CD14-positive monocyte (primary cell): Measurements from ENCODE around the gene CARD9. TPM values are rescaled to one million over a fixed set of nuclear protein-coding genes. Genes with fewer than 3 reads are reported as not detected.

ENCODE experiments used
- DNase-seq, 3 donors: peaks; one replicate each; pipeline ENCODE4 v3.0.0-alpha.2; 2011 to 2022
- H2AFZ ChIP-seq: 2 replicates; pipeline ENCODE4 v1.6.0; 2012; ENCODE audit warnings: mild to moderate bottlenecking, low read depth, low read length, inconsistent platforms; ENCODE audit not compliant: insufficient read depth, poor library complexity, severe bottlenecking
- H3K27ac ChIP-seq, 2 donors: 1 replicate in 1 of 2; 2 replicates in 1 of 2; pipeline ENCODE4 v1.5.1; 2012 to 2013; ENCODE audit warnings: low read length in 2 of 2, control low read depth in 1 of 2, inconsistent platforms in 1 of 2, low read depth in 1 of 2, mild to moderate bottlenecking in 1 of 2
- H3K27me3 ChIP-seq, 2 donors: one replicate each; pipeline versions ENCODE4 v1.6.0 to v1.6.1; 2011 to 2013; ENCODE audit warnings: low read length in 2 of 2; ENCODE audit not compliant: control insufficient read depth in 2 of 2, insufficient read depth in 2 of 2
- H3K36me3 ChIP-seq, 2 donors: replicated peaks in 1 of 2; 1 replicate in 1 of 2; 2 replicates in 1 of 2; pipeline versions ENCODE4 v1.5.1 to v1.6.1; 2012 to 2013; ENCODE audit warnings: low read length in 2 of 2, control low read depth in 1 of 2, inconsistent platforms in 1 of 2, mild to moderate bottlenecking in 1 of 2; ENCODE audit not compliant: insufficient read depth in 2 of 2, control insufficient read depth in 1 of 2
- H3K4me1 ChIP-seq, 2 donors: 1 replicate in 1 of 2; 2 replicates in 1 of 2; pipeline versions ENCODE4 v1.5.1 to v1.6.1; 2012 to 2013; ENCODE audit warnings: low read length in 2 of 2, control low read depth in 1 of 2, inconsistent platforms in 1 of 2, mild to moderate bottlenecking in 1 of 2, moderate library complexity in 1 of 2; ENCODE audit not compliant: insufficient read depth in 2 of 2, control insufficient read depth in 1 of 2
- H3K4me2 ChIP-seq: replicated peaks from 2 replicates; pipeline ENCODE3; 2012; ENCODE audit warnings: low read length, moderate library complexity, mild to moderate bottlenecking; ENCODE audit not compliant: poor library complexity, severe bottlenecking; ENCODE audit errors: extremely low read depth
- H3K4me3 ChIP-seq, 3 experiments: fragments of 200-600 bp in 1 of 3; sonication (generic) in 1 of 3; replicated peaks in 1 of 3; 1 replicate in 2 of 3; 2 replicates in 1 of 3; pipeline ENCODE4 v1.5.1; 2011 to 2013; ENCODE audit warnings: low read length in 3 of 3, mild to moderate bottlenecking in 3 of 3, control low read depth in 2 of 3, low read depth in 2 of 3, inconsistent platforms in 1 of 3, moderate library complexity in 1 of 3
- H3K79me2 ChIP-seq: 2 replicates; pipeline ENCODE4 v1.6.0; 2012; ENCODE audit warnings: mild to moderate bottlenecking, control low read depth, inconsistent platforms, low read length, moderate library complexity; ENCODE audit not compliant: insufficient read depth
- H3K9ac ChIP-seq: 2 replicates; pipeline ENCODE4 v1.6.0; 2017; ENCODE audit warnings: low read length, mild to moderate bottlenecking; ENCODE audit not compliant: insufficient read depth, poor library complexity, severe bottlenecking
- H3K9me3 ChIP-seq, 2 donors: replicated peaks in 1 of 2; 1 replicate in 1 of 2; 2 replicates in 1 of 2; pipeline versions ENCODE4 v1.5.1 to v1.6.1; 2012 to 2013; ENCODE audit warnings: low read length in 2 of 2, control low read depth in 1 of 2; ENCODE audit not compliant: control insufficient read depth in 1 of 2, insufficient read depth in 1 of 2
- H4K20me1 ChIP-seq: 2 replicates; pipeline ENCODE4 v1.6.0; 2012; ENCODE audit warnings: mild to moderate bottlenecking, low read length, control low read depth, moderate library complexity; ENCODE audit not compliant: insufficient read depth
- H3K27ac Mint-ChIP-seq, 7 donors: one replicate each; pipeline ENCODE4 v1.8.0; 2020; ENCODE audit warnings: mild to moderate bottlenecking in 7 of 7, mixed read lengths in 7 of 7, moderate library complexity in 6 of 7, inconsistent platforms in 2 of 7
- H3K27me3 Mint-ChIP-seq, 3 donors: one replicate each; pipeline ENCODE4 v1.8.0; 2021 to 2022; ENCODE audit warnings: low read depth in 3 of 3, mild to moderate bottlenecking in 3 of 3, mixed read lengths in 3 of 3, moderate library complexity in 3 of 3, inconsistent platforms in 1 of 3
- H3K36me3 Mint-ChIP-seq, 2 donors: one replicate each; pipeline ENCODE4 v1.8.0; 2020; ENCODE audit warnings: mixed read lengths in 2 of 2, inconsistent platforms in 1 of 2, mild to moderate bottlenecking in 1 of 2
- H3K4me1 Mint-ChIP-seq: one replicate; pipeline ENCODE4 v1.8.0; 2020; ENCODE audit warnings: mild to moderate bottlenecking, mixed read lengths
- H3K4me3 Mint-ChIP-seq, 2 donors: one replicate each; pipeline ENCODE4 v1.8.0; 2020; ENCODE audit warnings: mild to moderate bottlenecking in 2 of 2, mixed read lengths in 2 of 2, moderate library complexity in 1 of 2
- H3K9me3 Mint-ChIP-seq, 7 donors: one replicate each; pipeline ENCODE4 v1.8.0; 2020 to 2022; ENCODE audit warnings: mixed read lengths in 7 of 7, mild to moderate bottlenecking in 6 of 7, moderate library complexity in 6 of 7, inconsistent platforms in 2 of 7
- CTCF ChIP-seq: fragments of 200-600 bp; IDR thresholded peaks from one replicate; pipeline ENCODE4 v1.8.0; 2022; ENCODE audit warnings: antibody characterized with exemption, mild to moderate bottlenecking
- WGBS: methylation state at CpG from one replicate; pipeline ENCODE4 v1.1.5; 2013; ENCODE audit warnings: missing lambda C conversion rate; ENCODE audit not compliant: insufficient coverage; 5-methylcytosine and 5-hydroxymethylcytosine counted together
- intact Hi-C, 2 donors: fragments of 100-400 bp; cut with micrococcal nuclease; formaldehyde crosslinking; loops; one replicate each; pipeline versions ENCODE4 v1.15.0 to v1.15.1; 2023
- polyA plus RNA-seq, 3 donors: library from polyadenylated mRNA; depleted of rRNA in 1 of 3; unstranded in 2 of 3; stranded (reverse) in 1 of 3; fragments of 300-500 nt in 2 of 3; fragments of >200 nt in 1 of 3; fragmentation: Illumina TruSeq in 2 of 3; gene quantifications; 1 replicate in 2 of 3; 2 replicates in 1 of 3; pipeline ENCODE4 v1.2.3, GENCODE V29; 2012 to 2021

CARD9 gene
- polyA plus RNA-seq, 3 donors: 34.3 to 108 (median 41.4) TPM

DNA sequence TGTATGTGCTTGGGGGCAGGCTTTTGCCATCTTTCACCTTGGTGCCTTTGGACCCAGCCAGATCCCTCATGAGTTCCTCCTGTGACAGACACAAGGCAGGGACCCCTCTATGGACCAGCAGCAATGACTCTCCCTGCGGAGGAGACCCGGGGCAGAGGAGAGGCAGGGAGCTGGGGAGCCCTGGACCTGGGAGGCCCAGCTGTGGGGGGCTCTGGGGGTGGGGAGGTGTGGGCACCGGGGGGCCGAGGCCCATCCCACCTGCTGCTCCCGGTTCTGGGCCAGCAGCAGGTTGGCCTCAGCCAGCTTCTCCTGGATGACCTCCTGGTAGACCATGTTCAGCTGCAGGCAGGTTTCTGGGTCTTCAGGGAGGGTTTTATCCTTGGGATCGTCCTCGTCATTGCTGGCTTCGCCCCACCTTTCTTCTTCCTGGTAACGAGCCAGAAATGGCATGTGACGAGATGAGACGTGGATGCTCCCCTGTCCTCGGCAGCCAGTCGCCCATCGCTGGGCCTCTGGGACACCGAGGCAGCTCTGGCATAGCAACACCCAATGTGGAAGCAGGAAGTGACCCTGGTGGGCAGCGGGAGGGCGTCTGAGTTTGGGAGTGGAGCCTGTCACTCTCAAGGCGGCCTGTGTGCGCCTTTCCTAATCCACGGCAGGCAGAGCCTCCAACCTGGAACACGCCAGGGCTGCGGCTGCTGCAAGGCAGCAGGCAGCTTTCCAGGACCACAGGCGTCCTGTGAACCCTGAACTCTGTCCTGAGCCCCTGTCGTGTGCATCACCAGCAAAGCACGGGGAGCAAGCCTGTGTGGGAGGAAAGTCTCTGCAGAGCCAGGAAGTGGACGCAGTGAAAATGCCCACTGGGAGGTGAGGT lies 22.1 kb upstream of the CARD9 start:
- Histone ChIP-seq H3K9ac (no peak overlapping the region), H3K4me1 (peaks cover 16 to 21% of the 10 kb centered on the region in 2 donors), H3K27ac (no peak overlapping the region), H4K20me1 (peaks cover 14% of the 10 kb centered on the region), H3K4me3 (no peak overlapping the region), H3K9me3 (no peaks in the 10 kb centered on the region), H3K36me3 (peaks cover 58 to 65% of the 10 kb centered on the region in 2 donors), H2AFZ (no peak overlapping the region), H3K27me3 (no peaks in the 10 kb centered on the region), H3K79me2 (peaks cover 15% of the 10 kb centered on the region), H3K4me2 (no peak overlapping the region)
- H3K27me3 Mint-ChIP-seq: peaks cover 0 to 4% (median 0%) of the 10 kb centered on the region in 3 donors
- intact Hi-C loops: no loop called here
- peaks cover 14% of the 10 kb centered on the region for H3K4me1 Mint-ChIP-seq
- no peak for TF ChIP-seq CTCF
- H3K4me3 Mint-ChIP-seq: no peak overlapping the region
- peaks cover 51 to 74% of the 10 kb centered on the region in 2 donors for H3K36me3 Mint-ChIP-seq
- peak overlapping the region in 1 of 7 donors; percentile 65 for H3K27ac Mint-ChIP-seq
- DNase-seq: no peak
- 95% methylated on average over 20 of the region's 26 CpGs for WGBS
- H3K9me3 Mint-ChIP-seq: peaks cover 0 to 1% (median 0%) of the 10 kb centered on the region in 7 donors

- H3K4me3 ChIP-seq: no peak overlapping the region
- H3K79me2 ChIP-seq: peaks cover 15% of the 10 kb centered on the region
- H3K4me3 Mint-ChIP-seq: no peak overlapping the region
- no peak for TF ChIP-seq CTCF
- H3K27me3 ChIP-seq: no peaks in the 10 kb centered on the region
- 93% methylated on average over 10 of the region's 13 CpGs for WGBS
- H4K20me1 ChIP-seq: peaks cover 14% of the 10 kb centered on the region
- peaks cover 59 to 71% of the 10 kb centered on the region in 2 donors for H3K36me3 ChIP-seq
- peaks cover 11 to 15% of the 10 kb centered on the region in 2 donors for H3K4me1 ChIP-seq
- no peaks in the 10 kb centered on the region for H3K9me3 ChIP-seq
- H3K9ac ChIP-seq: no peak overlapping the region
- no peak overlapping the region for H2AFZ ChIP-seq
- intact Hi-C loops: no loop called here
- no peaks in the 10 kb centered on the region for H3K9me3 Mint-ChIP-seq
- H3K4me1 Mint-ChIP-seq: peaks cover 12% of the 10 kb centered on the region
- peaks cover 55 to 79% of the 10 kb centered on the region in 2 donors for H3K36me3 Mint-ChIP-seq
- H3K27me3 Mint-ChIP-seq: peaks cover 0 to 4% (median 0%) of the 10 kb centered on the region in 3 donors
- no peak for DNase-seq
- no peak overlapping the region for H3K4me2 ChIP-seq
- peak overlapping the region in 1 of 7 donors; percentile 51 for H3K27ac Mint-ChIP-seq
- no peak overlapping the region for H3K27ac ChIP-seq
These were observed 21.5 kb upstream of the CARD9 start for GRCh38 chr9:136395020-136395340.
